ENCODE measurements around the gene SERF2.

DNA sequence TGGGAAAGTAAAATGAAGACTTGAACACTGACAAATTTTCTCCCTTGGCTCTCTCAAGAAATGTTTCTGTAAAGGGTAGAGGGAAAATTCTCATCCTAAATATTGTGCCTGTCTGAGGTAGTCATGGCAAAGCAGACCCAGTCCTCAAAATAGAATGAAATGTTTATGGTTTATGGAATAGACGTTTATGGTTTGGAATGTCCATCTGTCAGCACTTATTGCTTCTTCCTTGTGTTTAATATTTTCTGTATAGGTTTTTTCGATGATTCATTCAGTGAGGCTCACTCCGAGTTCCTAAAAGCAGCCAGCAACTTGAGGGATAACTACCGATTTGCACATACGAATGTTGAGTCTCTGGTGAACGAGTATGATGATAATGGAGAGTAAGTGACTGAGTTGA is 29.3 kb upstream of the SERF2 start:
- TF ChIP-seq CTCF (IDR thresholded peaks at IDR 0.05; ENCODE audit: insufficient read depth, low read length, poor library complexity, severe bottlenecking) (no peak), EZH2phosphoT487 (conservative IDR thresholded peaks at IDR 0.05; ENCODE audit: low read length) (no peak)

Measured in SU-DHL-6 (cell line).